ENCODE results near the gene MMP24. TPM values are rescaled to one million over a fixed set of nuclear protein-coding genes. Genes with fewer than 3 reads are reported as not detected.

MMP24 gene
- total and polyA plus RNA-seq, 2 of the 13 experiments (the other 11 are each of a cell fraction or from before 2014, with no cell fraction given), result 0.29 to 0.35 TPM

DNA sequence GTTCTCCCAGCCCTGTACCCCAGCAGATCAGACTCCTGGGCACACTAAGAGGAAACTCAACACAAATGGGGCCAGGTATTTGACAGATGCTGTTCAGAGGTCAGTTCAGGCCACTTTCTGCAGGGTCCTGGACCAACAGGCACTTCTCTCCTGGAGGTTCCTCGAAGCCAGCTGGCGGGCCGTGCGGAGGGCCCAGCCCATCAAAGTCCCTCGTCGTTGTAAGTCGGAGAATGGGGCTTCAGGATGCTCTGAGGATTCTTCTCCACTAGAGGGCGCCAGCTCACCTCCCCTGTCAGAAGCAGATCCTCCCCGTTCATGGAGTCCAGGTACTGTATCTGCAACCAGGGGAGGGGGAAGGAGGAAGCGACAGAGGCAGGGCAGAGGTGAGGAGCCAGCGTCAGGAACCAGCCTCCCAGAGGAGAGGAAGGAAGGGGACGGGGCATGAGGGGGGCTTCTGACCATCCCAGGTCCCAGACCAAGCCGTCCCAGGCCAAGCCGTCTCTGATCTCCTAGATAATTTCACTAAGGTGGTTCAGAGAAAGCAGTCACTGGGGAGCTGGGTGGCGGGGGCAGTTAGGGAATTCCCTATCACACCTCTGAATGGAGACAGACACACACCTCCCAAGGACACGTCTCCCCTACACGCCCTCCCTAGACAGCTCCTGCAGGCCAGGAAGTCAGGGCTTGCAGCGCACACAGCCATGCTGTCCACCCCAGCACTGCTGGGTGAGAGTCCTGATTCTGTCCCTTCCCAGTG lies 77.4 kb downstream of the MMP24 start (continued):
- TF ChIP-seq, protein P1, sequence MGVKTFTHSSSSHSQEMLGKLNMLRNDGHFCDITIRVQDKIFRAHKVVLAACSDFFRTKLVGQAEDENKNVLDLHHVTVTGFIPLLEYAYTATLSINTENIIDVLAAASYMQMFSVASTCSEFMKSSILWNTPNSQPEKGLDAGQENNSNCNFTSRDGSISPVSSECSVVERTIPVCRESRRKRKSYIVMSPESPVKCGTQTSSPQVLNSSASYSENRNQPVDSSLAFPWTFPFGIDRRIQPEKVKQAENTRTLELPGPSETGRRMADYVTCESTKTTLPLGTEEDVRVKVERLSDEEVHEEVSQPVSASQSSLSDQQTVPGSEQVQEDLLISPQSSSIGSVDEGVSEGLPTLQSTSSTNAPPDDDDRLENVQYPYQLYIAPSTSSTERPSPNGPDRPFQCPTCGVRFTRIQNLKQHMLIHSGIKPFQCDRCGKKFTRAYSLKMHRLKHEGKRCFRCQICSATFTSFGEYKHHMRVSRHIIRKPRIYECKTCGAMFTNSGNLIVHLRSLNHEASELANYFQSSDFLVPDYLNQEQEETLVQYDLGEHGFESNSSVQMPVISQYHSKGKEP (CRISPR knock-in tag; IDR thresholded peaks at IDR 0.05), result no peak
- TF ChIP-seq XBP1 (CRISPR knock-in tag; IDR thresholded peaks at IDR 0.05) (no peak), FOXO1 (CRISPR knock-in tag; IDR thresholded peaks at IDR 0.05) (no peak), HNRNPH1 (optimal IDR thresholded peaks at IDR 0.05; ENCODE audit: low read depth, low read length) (no peak), ZNF766 (CRISPR knock-in tag; IDR thresholded peaks at IDR 0.05; ENCODE audit: borderline replicate concordance) (no peak), RXRA (CRISPR knock-in tag; IDR thresholded peaks at IDR 0.05) (peak; percentile 56; the same call in 1 of the 2 replicates), GATAD2A (CRISPR knock-in tag; IDR thresholded peaks at IDR 0.05) (peak; percentile 76), ZNF746 (CRISPR knock-in tag; IDR thresholded peaks at IDR 0.05) (no peak), HNRNPLL (IDR thresholded peaks at IDR 0.05; ENCODE audit: low read depth, low read length, poor library complexity, severe bottlenecking) (no peak), SNAPC2 (CRISPR knock-in tag; IDR thresholded peaks at IDR 0.05) (no peak), SALL2 (CRISPR knock-in tag; IDR thresholded peaks at IDR 0.05) (peak; percentile 68; the same call in 1 of the 2 replicates), ZFP41 (CRISPR knock-in tag; IDR thresholded peaks at IDR 0.05; ENCODE audit: borderline replicate concordance) (no peak), ZFP36L2 (CRISPR knock-in tag; IDR thresholded peaks at IDR 0.05) (no peak; the same call in 1 of the 2 replicates)
- TF ChIP-seq, protein P2, sequence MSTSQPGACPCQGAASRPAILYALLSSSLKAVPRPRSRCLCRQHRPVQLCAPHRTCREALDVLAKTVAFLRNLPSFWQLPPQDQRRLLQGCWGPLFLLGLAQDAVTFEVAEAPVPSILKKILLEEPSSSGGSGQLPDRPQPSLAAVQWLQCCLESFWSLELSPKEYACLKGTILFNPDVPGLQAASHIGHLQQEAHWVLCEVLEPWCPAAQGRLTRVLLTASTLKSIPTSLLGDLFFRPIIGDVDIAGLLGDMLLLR (CRISPR knock-in tag; IDR thresholded peaks at IDR 0.05), result no peak
- TF ChIP-seq, protein P3, sequence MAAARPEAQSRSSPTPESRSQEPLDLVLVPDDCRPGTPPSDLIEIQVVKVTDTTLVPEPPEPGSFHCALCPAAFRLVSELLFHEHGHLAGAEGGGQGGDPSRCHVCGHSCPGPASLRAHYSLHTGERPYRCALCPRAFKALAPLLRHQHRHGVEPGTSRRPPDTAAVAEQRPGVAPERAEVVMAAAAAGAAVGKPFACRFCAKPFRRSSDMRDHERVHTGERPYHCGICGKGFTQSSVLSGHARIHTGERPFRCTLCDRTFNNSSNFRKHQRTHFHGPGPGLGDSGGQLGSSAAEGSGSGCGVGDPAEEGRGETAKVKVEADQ (CRISPR knock-in tag; IDR thresholded peaks at IDR 0.05; ENCODE audit: borderline replicate concordance), result no peak
- TF ChIP-seq, protein P4, sequence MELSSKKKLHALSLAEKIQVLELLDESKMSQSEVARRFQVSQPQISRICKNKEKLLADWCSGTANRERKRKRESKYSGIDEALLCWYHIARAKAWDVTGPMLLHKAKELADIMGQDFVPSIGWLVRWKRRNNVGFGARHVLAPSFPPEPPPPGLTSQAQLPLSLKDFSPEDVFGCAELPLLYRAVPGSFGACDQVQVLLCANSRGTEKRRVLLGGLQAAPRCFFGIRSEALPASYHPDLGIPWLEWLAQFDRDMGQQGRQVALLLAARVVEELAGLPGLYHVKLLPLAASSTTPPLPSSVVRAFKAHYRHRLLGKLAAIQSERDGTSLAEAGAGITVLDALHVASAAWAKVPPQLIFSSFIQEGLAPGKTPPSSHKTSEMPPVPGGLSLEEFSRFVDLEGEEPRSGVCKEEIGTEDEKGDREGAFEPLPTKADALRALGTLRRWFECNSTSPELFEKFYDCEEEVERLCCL (CRISPR knock-in tag; IDR thresholded peaks at IDR 0.05; ENCODE audit: borderline replicate concordance), result no peak
- TF ChIP-seq, protein P5, sequence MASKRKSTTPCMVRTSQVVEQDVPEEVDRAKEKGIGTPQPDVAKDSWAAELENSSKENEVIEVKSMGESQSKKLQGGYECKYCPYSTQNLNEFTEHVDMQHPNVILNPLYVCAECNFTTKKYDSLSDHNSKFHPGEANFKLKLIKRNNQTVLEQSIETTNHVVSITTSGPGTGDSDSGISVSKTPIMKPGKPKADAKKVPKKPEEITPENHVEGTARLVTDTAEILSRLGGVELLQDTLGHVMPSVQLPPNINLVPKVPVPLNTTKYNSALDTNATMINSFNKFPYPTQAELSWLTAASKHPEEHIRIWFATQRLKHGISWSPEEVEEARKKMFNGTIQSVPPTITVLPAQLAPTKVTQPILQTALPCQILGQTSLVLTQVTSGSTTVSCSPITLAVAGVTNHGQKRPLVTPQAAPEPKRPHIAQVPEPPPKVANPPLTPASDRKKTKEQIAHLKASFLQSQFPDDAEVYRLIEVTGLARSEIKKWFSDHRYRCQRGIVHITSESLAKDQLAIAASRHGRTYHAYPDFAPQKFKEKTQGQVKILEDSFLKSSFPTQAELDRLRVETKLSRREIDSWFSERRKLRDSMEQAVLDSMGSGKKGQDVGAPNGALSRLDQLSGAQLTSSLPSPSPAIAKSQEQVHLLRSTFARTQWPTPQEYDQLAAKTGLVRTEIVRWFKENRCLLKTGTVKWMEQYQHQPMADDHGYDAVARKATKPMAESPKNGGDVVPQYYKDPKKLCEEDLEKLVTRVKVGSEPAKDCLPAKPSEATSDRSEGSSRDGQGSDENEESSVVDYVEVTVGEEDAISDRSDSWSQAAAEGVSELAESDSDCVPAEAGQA (IDR thresholded peaks at IDR 0.05; ENCODE audit: low read depth), result no peak
- TF ChIP-seq, protein P5 (CRISPR knock-in tag; IDR thresholded peaks at IDR 0.05; ENCODE audit: borderline replicate concordance), result no peak
- TF ChIP-seq, protein P6, sequence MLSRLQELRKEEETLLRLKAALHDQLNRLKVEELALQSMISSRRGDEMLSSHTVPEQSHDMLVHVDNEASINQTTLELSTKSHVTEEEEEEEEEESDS (CRISPR knock-in tag; IDR thresholded peaks at IDR 0.05; ENCODE audit: borderline replicate concordance), result no peak

Data from HepG2 (cell line).